NCI-H524 treated with DMSO at 0.1 percent for 48 hours (cell line): ENCODE results near the gene CDH2.

Experiments used
- DNase-seq: peaks from one replicate; lab custom pipeline; 2025; lab: John Stamatoyannopoulos, UW

CDH2 gene

DNA sequence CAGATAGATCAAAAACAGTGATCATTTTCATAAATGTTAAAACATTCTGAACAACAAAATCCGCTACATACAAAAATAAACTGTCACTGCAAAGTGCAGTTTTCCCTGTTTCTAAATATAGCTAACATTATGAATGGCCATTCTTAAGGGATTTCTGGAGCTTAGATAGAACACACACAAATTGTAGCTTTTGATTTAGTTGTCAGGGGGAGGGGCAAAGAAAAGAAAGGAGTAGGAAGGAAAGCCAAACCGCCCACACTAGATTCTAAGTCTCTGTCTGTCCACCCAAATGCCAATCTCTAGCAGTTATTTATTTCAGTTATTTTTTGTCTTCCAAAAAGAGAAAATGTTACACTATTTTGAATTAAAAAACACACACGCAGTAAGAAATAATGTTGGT lies 182.4 kb downstream of the CDH2 start:
- DNase-seq: no peak

DNA sequence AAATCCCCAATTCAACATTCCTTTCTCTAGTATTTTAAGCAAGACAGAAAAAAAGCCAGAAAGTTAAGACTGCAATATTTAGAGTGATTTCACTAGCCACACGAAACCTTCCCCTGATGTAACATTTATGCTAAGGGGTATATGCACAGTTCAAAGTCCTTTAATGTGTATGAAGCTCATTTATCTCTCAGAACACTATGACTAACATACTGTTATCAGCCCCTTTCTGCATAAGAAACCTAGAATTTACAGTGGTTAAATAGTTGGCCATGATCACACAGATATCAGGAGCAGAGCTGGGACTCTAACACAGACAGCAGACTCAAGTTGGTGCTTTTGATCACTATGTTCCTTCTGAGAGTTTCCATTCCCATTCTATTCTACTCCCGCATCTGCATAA lies 185.5 kb downstream of the CDH2 start:
- DNase-seq: no peak

DNA sequence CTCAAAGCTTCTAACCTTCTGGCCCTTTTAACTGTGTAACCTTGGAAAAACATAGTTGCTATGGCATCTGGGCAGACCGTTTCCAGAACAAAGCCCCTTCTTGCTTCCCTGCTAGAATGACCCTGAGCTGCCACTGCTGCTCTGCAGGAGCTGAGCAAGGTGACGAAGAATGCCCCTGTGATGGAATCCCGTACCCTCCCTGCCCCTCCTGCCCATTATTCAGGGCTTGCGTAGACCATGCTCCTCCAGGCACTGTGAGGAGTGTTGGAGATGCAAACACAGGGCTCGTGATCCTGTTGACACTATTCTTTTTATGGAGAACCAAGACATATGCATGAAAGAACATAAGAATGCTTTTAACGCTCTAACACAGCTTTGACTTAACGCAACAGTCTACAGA lies 191.1 kb downstream of the CDH2 start:
- no peak for DNase-seq

DNA sequence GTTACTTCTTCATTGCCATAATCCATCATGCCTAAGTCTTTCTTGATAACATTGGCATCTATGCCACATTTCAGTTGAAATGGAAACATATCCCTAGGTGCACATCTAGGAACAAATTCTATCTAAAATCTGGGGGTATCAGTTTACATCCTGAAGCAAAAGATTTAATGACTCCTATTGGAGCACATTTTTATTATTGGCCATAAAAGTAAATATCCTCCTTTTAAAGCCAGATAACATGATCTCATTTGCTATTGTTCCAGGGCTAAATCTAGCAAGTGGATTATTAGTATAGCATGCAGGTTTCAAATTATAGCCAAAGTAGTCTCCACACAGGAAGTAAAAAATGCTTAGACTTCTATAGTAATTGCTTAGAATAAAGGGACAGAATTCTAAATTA lies 193.2 kb downstream of the CDH2 start:
- no peak for DNase-seq

DNA sequence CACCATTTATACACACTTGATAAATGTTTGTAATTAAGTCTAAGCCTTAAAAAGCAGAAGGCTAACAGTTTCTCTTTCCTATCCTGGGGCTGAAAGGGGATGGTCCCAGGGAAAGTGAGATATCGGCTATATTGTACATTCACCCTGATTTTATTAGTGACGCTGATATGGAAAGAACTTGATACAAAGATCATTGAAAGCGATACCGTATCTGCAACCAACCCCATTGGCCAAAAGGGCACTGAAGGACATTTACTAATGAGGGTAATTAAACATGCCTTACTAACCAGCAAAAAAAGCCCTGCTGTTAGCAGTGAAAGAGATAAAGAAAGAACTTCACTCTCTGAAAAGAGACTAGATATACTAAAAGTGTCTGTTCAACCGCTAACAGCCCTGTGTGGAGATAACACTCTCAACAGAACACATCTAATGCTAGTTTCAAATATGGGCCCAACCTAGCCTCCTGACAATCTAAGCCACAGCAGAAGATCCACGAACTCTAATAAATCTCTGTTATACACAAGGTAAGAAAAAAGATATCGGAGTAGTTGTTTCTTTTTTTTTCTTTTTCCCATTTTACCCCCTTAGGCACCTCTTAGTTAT lies 200.0 kb downstream of the CDH2 start:
- no peak for DNase-seq

DNA sequence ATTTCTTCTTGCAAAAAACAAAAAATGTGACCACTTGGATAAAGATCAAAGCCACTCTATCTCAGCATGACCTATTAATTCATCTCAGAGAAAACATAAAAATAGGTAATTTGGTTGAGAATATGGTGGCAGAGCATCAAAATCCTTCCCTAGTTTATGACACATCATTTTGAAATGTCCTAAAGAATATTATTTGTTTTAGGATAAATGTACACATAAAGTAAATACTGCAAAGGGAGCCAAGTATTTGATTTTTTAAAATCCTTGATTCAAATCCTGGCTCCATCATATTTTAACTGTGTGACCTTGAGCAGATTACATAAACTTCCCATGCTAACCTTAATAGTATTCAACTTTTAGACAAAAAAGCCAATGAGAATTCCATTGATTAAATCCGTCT lies 206.6 kb downstream of the CDH2 start:
- DNase-seq: no peak

DNA sequence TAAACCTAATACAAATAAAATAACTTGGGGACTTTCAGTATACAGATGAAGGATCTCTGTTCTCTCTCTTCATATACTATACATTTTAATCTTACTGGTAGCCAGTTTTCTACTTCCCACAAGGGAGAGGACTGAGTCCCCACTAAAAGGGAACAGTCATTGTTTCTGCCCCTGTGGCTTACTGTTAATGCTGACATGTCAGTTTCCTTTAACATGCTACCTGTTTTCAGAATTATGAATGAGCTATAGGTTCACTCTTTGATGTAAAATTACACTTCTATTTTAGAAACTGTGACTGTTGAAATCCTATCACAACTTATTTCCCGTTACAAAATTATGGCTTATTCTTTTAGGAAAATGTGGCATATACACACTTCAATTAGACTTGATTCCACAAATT lies 207.7 kb downstream of the CDH2 start:
- DNase-seq: no peak

DNA sequence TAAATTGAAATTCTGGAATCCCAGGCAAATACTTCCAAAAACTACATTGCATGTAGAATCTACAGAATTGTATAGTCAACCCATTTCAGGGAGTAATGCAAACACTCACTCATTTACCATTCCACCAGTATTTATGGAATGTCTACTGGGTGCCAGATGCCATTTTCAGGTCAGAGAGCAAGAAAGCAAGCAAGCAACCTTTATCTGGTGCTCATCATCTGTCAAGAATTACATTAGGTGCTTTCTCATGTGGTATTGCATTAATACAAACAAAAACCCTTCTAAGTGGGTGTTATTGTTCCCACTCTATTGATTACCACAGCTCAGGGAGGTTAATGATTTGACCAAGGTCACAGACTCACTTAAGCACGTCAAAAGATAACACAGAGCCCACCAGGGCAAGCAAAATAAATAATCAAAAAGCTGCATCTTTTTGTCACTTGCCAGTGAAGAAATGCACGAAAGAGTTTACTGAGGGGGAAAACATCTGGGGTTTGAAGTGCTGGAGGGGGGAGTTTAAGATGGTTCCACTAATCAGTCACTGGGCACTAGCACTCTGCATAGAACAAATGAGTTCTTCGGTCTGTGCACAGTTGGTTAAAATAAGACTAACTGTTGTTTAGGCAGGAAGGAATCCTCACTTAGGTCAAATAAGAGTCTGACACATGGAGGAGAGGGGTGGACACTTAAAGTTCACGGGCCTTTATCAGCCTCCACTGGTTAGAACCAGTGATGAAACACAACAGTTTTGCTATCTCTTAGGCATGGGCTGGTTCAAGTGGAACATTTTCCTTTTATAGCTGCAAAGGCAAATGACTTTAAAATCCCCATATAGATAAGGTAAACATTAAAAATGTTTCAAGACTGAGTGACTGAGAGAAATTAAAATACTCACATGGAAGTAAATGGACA lies 208.8 kb downstream of the CDH2 start:
- DNase-seq: no peak

DNA sequence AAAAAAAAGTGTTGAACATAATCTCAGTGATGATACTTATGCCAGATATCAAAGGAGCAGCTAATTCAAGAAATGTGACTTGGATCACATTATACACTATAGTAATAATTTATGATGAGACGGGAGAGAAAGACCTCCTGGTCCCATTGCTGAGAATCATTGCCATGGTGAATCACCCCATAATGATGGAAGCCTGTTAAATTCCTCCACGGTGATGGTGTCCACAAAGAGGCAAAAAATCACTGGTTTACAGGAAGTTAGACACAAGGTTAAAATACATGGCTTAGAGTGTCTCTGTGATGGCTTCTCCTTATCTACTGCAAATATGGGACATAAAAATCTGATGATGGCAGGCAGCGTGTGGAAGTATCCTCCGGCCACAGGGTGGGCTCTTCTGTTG lies 210.0 kb downstream of the CDH2 start:
- DNase-seq: no peak

DNA sequence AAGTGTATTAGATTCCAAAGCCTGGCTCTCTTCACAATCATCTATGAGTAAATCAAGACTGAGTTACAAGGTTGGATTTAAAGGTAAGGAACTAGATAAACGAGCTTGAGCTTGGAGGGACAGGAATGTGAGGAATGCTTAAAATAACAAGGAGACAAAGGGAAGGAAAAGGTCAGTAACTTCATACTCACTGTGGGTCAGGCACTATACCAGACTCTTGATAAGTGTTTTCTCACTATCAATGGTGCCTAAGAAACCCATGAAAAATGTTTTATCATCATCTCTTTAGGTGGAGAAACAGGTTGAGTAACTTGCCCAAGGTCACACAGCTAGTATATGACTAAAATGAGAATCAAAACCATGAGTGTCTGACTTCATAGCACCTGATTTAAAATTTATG lies 212.1 kb downstream of the CDH2 start:
- no peak for DNase-seq

DNA sequence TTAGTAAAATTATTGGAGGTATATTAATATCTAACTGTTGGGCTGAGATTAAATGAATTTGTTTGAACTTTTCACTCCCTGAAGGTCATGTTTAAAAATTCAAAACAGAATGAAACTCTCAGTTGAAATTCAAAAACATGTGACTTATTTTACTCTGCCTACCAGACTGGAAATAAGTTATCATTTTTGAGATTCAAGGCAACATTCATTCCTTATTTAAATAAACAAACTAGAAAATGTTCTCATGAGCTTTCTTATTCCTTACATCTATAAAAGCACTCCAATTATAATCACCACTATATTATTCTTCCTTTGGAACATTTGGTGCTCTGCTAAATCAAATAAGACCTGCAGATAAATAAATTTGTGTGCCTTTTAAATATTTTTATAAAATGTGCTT lies 217.8 kb downstream of the CDH2 start:
- DNase-seq: no peak

DNA sequence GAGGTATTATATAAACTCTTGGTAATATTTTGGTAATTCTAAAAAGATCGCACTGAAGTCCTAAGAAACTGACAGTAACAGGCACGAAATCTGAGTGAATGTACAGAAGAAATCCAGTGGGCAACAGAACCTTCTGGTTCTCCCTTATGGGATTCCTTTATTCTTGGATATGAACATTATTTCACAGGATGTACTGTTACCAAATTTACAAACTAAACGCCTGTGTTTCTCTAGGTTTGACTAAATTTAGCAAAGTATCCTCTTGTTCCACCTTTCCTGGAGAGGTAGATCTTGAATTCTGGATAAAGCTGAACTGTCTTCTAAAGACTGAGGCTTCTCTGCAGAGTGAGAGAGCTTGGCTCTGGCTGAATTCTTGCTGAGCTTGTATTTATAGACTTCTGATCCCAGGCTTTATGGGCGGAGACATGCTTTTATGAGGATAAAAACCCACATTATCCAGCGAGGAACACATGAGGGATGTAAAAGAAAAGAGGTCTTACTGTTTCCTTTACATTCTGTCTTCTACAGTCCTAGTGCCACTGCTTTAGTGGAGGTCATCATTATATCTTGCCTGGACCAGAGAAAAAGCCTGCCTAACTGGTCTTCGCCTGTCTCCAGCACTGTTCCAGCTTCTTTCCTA lies 220.8 kb downstream of the CDH2 start:
- DNase-seq: no peak

DNA sequence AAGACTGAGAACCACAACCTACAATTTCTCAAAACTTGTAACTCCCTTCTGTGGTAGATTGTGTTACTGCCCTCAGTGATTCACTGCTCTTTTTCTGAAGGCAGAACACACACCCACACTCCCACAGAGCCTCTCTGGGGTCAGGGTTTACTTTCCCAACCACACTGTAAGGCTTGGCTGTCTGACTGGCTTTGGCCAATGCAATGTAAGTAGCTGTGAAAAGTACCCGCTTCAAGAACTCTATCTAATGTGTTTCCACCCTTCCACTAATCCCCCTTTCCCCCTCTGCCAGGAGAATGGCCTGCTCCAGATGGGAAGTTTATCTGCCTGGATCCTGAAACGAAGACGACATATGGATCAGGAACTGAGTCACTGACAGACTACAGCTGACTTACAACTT lies 222.7 kb downstream of the CDH2 start:
- DNase-seq: peak; percentile 76

DNA sequence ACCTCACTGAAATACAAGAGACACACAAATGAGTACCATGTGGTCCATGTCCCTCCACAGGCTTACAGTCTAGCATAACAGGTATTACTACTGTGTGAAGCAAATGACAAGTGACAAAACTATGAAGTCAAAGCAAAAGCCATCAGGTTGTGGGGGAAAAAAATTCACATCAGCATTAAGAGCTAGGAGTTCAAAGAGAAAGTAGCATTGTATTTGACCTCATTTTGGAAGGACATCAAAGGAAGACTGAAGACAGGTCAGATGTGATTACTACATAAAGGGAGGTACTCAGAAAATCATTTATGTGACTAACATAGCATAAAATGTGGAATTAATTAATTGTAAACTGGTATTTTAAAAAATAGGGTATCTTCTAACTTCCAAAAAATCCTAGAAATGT lies 224.2 kb downstream of the CDH2 start:
- no peak for DNase-seq

DNA sequence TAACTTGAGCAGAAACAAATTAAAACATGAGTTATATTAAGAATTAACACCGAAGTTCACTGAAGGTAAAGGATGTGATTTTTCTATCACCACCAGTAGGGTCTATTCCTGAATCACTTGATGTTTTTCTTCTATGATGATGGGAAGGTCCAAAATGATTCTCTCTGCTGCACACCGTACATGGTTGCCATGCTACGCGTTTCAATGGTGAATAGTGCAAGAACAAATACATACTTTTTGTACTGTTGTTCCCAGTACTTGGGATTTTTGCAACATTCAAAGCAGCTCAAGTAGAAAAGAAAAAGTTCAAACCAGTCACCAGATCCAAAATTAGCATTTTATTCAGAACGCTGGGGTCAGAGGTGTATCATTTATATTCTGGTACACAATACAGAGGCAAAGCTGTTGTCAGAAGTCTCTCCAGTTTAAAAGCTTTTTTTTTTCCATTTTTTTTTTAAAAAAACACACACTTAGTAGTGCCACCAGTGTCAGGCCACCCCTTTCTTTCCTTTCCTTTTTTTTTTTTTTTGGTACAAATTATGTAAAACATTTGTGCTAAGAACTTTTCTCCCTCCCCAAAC lies 226.2 kb downstream of the CDH2 start:
- no peak for DNase-seq

DNA sequence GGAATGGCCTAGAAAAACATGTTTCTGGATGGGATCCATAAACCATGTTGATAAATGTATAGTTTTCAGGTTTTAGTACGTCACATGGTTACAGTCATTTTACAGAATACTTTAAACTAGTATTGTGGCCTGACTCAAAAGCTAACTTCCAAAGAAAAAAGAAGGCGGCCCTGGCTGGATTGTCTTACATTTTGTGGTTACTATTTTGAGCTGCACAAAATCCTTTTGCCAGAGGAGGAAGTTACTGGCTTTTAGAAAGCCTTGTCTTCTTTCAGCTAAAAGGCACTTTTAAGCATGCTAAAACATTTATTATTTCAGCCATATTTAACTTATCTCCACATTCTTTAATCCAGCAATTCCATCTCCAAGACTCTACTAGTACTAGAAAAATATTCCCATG lies 227.9 kb downstream of the CDH2 start:
- DNase-seq: no peak

DNA sequence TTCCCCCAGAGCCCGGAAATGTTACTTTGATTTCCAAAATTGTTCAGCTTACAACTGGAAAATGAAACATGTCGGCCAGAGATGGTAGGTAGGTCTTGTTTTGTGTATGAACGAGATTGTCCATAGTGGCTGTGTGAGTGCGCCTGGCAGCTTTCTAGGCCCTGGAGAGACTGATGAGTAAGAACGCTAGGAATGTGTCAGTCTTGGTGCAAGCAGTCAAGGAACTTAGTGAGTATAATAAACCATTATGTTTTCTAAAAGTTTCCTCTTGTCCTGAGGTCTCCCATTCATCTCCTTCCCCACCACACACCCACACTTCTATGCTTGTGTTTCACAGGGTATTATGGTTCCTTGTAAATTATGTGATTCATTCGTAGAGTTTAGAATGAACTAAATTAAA lies 234.2 kb downstream of the CDH2 start:
- DNase-seq: no peak

DNA sequence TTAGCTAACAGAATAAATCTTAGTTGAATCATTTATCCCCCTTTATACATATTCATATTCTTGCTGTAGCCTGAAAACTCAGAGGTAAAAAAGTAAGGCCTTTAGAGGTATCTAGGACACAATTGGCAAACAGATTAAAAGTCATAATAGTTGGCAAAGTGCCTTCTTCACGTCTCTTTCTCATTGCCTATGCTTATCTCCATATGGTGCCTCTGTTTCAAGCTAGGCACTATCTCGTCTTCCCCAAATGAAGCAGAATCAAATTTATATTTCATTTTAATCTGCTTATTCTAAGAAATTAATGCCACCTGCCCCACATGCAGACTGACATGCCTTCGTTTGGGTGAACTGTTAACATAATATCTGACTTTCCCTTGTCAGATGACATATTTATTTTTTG lies 245.4 kb downstream of the CDH2 start:
- peak; percentile 18 for DNase-seq

DNA sequence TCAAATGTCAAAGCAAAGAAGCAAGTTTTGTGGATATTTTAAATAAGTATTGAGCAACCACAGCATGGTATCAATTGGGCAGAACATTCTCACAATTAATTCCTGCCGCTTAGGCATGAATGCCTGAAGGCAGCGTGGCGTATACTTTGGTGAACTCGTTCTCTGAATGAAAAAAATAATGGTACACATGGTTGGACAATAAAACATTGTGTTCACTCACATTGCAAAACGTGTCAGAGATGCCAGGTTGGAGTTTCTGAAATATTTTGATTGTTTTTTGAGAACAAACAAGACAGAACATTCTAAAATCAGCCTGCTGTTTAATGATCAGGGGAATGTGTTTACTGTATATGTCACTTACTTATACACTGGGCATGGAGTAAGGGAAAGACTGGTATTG lies 254.2 kb downstream of the CDH2 start:
- no peak for DNase-seq

DNA sequence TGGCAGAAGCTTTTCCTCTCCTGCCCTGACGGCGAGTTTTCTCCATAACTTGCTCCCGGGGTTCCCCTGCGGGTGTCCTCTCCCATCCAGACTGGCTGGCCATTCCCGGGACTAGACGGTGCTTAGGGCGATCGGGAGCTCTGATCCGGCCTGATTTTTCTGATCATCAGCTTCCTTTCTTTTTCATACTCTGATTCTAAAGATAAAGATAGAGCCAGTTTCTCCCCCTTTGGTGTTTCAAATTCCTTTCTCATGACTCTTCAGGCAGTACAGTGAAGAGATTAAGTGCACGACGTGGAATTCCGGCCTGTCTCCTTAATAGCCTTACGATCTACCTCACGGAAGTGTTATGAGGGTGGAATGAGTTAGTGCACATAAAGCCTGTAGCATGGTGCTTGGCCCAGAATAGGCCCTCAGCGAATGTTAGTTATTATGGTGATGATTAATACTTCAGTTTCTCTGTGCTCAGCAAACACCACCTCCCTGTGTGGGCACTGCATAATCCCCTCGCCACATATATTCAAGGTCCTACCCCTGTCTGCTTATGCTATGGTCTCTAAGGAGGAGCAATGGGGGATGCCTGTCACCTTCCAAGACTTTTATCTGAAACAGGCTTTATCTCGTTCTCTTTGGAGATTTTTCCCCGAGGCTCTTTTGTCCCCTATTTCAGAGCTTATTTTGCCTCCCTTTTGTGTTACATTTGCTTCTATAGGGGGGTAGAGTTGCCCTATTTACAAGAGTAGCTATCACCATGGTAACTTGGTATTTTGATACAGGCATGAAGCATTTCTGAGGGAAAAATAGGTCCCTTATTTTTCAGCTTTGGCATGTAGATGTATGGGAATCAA lies 254.8 kb downstream of the CDH2 start:
- no peak for DNase-seq

DNA sequence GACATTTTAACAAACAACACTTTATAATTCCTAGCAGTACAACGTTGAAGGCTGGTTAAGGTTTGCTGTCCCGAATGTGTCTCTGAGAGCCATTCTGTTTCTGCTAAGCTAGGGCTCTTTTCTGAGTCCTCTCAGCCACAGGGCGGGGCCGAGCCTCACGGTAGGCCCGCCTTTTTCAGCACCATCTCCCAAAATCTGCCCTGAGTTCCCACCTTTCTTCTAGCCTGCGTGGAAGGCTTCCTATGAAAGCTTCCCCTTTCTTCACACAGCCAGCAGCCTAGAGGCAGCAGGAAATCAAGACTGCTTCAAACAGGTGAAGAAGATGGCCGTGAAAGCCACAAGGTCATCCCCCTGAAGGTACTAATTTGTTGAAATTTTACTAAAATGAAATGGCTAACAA lies 255.5 kb downstream of the CDH2 start:
- no peak for DNase-seq

DNA sequence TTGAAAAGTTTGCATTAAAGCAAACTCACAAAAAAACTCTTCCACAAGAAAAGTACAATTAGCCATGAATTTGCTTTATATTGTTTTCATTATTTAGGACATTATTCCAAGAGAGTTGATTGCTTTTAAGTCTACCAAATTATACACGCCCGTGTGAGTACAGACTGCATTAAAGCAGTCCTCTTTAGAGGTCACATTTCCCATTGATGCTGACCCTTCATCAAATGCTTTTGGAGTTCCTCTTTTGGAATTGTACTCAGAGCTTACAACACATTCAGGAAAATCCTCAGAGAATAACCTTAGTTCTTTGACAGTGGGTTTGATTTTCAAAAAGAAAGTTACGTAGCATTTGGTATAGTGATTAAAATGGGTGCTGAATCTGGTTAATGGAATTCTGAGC lies 256.1 kb downstream of the CDH2 start:
- DNase-seq: no peak
